ENCODE measurements around the gene TBC1D5. TPM values are rescaled to one million over a fixed set of nuclear protein-coding genes. Genes with fewer than 3 reads are reported as not detected.

The TBC1D5 gene
- polyA plus RNA-seq, 2 of the 4 experiments (the other 2 are of a cell fraction): 36.7 to 72.2 TPM

DNA sequence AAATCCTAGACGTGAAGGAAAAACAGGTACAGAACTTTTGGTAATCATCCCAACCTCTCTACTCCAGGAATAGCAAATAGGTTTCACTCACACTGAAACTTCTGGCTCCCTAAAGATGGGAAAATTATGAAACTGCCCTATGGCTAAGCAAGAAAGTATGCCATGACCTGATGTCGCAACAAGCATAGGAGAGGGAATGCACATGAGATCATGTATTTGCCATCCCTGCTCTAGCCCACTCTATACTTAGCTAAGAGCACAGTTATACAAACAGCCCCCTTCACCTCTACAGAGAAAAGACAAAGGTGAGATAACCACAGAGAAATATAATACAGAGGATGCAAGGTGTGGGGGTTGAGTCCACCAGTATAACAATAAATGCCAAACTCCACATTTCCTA, 102.7 kb downstream of the TBC1D5 start:
- peaks cover 66% of the 10 kb centered on the region for H3K4me1 ChIP-seq
- DNase-seq (ENCODE audit: low read depth in 1 of 2, low spot score in 1 of 2) (peak; percentile 35 to 96), ATAC-seq (peak; percentile 96 to 99), FAIRE-seq (peak; percentile 93)
- H3K9me3 ChIP-seq: no peaks in the 10 kb centered on the region
- ChIA-PET POLR2A (interaction anchor here (1.9 kb wide), 1 partner anchor 103 kb away, joined by 11 read pairs; the partner anchor contains the start of gene TBC1D5), CTCF (no interaction called here)
- H3K4me3 ChIP-seq: peak overlapping the region; percentile 34
- H3K27ac ChIP-seq: peak overlapping the region; percentile 92
- 2% methylated on average over 2 of the region's 2 CpGs for WGBS (ENCODE audit: missing lambda C conversion rate)
- H3K4me2 ChIP-seq: peak overlapping the region; percentile 85
- TF ChIP-seq MAZ (IDR thresholded peaks at IDR 0.05; ENCODE audit: borderline replicate concordance, low read depth, low read length) (no peak), EHMT2 (IDR thresholded peaks at IDR 0.05; ENCODE audit: low read depth) (no peak), CHD4 (IDR thresholded peaks at IDR 0.05; ENCODE audit: borderline replicate concordance) (no peak), ZNF302 (CRISPR knock-in tag; IDR thresholded peaks at IDR 0.05) (no peak), RCOR1 (IDR thresholded peaks at IDR 0.05; ENCODE audit: low read depth, low read length) (no peak), RARB (CRISPR knock-in tag; IDR thresholded peaks at IDR 0.05) (0 out of 2 replicates have a peak, but pooled peaks have one; percentile 41), ZSCAN20 (CRISPR knock-in tag; IDR thresholded peaks at IDR 0.05) (no peak), CHD2 (IDR thresholded peaks at IDR 0.05; ENCODE audit: low read length, partially characterized antibody) (no peak), ZC3H11A (IDR thresholded peaks at IDR 0.05) (no peak), ZFP36 (IDR thresholded peaks at IDR 0.05; ENCODE audit: borderline replicate concordance, partially characterized antibody) (no peak), KDM1A (IDR thresholded peaks at IDR 0.05; ENCODE audit: low read depth) (no peak), POLR2AphosphoS2 (conservative IDR thresholded peaks at IDR 0.05; ENCODE audit: low read length) (no peak), EHF (CRISPR knock-in tag; IDR thresholded peaks at IDR 0.05) (no peak), CBX2 (IDR thresholded peaks at IDR 0.05; ENCODE audit: borderline replicate concordance, low read depth) (no peak), GATA3 (IDR thresholded peaks at IDR 0.05; ENCODE audit: borderline replicate concordance) (peak; percentile 91), MYC (IDR thresholded peaks at IDR 0.05; ENCODE audit: borderline replicate concordance, low read length) (no peak), FOSL2 (IDR thresholded peaks at IDR 0.05) (peak; percentile 86), FOSL2 (CRISPR knock-in tag; IDR thresholded peaks at IDR 0.05) (peak; percentile 95), RNF2 (IDR thresholded peaks at IDR 0.05; ENCODE audit: borderline replicate concordance, low read depth) (no peak), KDM5A (IDR thresholded peaks at IDR 0.05) (no peak), TP53 (CRISPR knock-in tag; IDR thresholded peaks at IDR 0.05) (no peak), BHLHE40 (IDR thresholded peaks at IDR 0.05; ENCODE audit: low read depth, low read length) (no peak), HDAC2 (IDR thresholded peaks at IDR 0.05) (no peak), HEYL (CRISPR knock-in tag; IDR thresholded peaks at IDR 0.05) (no peak)
- TF ChIP-seq, protein P1, sequence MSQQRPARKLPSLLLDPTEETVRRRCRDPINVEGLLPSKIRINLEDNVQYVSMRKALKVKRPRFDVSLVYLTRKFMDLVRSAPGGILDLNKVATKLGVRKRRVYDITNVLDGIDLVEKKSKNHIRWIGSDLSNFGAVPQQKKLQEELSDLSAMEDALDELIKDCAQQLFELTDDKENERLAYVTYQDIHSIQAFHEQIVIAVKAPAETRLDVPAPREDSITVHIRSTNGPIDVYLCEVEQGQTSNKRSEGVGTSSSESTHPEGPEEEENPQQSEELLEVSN (IDR thresholded peaks at IDR 0.05; ENCODE audit: borderline replicate concordance, low read depth): no peak
- TF ChIP-seq, protein P2, sequence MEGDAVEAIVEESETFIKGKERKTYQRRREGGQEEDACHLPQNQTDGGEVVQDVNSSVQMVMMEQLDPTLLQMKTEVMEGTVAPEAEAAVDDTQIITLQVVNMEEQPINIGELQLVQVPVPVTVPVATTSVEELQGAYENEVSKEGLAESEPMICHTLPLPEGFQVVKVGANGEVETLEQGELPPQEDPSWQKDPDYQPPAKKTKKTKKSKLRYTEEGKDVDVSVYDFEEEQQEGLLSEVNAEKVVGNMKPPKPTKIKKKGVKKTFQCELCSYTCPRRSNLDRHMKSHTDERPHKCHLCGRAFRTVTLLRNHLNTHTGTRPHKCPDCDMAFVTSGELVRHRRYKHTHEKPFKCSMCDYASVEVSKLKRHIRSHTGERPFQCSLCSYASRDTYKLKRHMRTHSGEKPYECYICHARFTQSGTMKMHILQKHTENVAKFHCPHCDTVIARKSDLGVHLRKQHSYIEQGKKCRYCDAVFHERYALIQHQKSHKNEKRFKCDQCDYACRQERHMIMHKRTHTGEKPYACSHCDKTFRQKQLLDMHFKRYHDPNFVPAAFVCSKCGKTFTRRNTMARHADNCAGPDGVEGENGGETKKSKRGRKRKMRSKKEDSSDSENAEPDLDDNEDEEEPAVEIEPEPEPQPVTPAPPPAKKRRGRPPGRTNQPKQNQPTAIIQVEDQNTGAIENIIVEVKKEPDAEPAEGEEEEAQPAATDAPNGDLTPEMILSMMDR (IDR thresholded peaks at IDR 0.05): no peak
- TF ChIP-seq, protein P3, sequence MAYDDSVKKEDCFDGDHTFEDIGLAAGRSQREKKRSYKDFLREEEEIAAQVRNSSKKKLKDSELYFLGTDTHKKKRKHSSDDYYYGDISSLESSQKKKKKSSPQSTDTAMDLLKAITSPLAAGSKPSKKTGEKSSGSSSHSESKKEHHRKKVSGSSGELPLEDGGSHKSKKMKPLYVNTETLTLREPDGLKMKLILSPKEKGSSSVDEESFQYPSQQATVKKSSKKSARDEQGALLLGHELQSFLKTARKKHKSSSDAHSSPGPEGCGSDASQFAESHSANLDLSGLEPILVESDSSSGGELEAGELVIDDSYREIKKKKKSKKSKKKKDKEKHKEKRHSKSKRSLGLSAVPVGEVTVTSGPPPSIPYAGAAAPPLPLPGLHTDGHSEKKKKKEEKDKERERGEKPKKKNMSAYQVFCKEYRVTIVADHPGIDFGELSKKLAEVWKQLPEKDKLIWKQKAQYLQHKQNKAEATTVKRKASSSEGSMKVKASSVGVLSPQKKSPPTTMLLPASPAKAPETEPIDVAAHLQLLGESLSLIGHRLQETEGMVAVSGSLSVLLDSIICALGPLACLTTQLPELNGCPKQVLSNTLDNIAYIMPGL (CRISPR knock-in tag; IDR thresholded peaks at IDR 0.05; ENCODE audit: borderline replicate concordance): no peak
- TF ChIP-seq, protein P4, sequence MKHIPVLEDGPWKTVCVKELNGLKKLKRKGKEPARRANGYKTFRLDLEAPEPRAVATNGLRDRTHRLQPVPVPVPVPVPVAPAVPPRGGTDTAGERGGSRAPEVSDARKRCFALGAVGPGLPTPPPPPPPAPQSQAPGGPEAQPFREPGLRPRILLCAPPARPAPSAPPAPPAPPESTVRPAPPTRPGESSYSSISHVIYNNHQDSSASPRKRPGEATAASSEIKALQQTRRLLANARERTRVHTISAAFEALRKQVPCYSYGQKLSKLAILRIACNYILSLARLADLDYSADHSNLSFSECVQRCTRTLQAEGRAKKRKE (CRISPR knock-in tag; IDR thresholded peaks at IDR 0.05; ENCODE audit: low read depth): no peak
- TF ChIP-seq, protein P5, sequence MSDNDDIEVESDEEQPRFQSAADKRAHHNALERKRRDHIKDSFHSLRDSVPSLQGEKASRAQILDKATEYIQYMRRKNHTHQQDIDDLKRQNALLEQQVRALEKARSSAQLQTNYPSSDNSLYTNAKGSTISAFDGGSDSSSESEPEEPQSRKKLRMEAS (IDR thresholded peaks at IDR 0.05): peak; percentile 75
- TF ChIP-seq, protein P6, sequence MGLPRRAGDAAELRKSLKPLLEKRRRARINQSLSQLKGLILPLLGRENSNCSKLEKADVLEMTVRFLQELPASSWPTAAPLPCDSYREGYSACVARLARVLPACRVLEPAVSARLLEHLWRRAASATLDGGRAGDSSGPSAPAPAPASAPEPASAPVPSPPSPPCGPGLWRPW (IDR thresholded peaks at IDR 0.05): peak; percentile 95
- TF ChIP-seq, protein P7, sequence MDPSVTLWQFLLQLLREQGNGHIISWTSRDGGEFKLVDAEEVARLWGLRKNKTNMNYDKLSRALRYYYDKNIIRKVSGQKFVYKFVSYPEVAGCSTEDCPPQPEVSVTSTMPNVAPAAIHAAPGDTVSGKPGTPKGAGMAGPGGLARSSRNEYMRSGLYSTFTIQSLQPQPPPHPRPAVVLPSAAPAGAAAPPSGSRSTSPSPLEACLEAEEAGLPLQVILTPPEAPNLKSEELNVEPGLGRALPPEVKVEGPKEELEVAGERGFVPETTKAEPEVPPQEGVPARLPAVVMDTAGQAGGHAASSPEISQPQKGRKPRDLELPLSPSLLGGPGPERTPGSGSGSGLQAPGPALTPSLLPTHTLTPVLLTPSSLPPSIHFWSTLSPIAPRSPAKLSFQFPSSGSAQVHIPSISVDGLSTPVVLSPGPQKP (IDR thresholded peaks at IDR 0.05; ENCODE audit: low read depth, low read length): no peak
- TF ChIP-seq, protein P8, sequence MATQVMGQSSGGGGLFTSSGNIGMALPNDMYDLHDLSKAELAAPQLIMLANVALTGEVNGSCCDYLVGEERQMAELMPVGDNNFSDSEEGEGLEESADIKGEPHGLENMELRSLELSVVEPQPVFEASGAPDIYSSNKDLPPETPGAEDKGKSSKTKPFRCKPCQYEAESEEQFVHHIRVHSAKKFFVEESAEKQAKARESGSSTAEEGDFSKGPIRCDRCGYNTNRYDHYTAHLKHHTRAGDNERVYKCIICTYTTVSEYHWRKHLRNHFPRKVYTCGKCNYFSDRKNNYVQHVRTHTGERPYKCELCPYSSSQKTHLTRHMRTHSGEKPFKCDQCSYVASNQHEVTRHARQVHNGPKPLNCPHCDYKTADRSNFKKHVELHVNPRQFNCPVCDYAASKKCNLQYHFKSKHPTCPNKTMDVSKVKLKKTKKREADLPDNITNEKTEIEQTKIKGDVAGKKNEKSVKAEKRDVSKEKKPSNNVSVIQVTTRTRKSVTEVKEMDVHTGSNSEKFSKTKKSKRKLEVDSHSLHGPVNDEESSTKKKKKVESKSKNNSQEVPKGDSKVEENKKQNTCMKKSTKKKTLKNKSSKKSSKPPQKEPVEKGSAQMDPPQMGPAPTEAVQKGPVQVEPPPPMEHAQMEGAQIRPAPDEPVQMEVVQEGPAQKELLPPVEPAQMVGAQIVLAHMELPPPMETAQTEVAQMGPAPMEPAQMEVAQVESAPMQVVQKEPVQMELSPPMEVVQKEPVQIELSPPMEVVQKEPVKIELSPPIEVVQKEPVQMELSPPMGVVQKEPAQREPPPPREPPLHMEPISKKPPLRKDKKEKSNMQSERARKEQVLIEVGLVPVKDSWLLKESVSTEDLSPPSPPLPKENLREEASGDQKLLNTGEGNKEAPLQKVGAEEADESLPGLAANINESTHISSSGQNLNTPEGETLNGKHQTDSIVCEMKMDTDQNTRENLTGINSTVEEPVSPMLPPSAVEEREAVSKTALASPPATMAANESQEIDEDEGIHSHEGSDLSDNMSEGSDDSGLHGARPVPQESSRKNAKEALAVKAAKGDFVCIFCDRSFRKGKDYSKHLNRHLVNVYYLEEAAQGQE (IDR thresholded peaks at IDR 0.05): no peak

Measured in A549 (cell line).